CD4-positive, alpha-beta memory T cell (primary cell): Measurements from ENCODE around the gene RFTN1. TPM values are rescaled to one million over a fixed set of nuclear protein-coding genes. Genes with fewer than 3 reads are reported as not detected.
A peak's percentile ranks its signal among the peaks of the same experiment; 100 is the strongest.

Experiments
- CTCF ChIA-PET: fragments of 350-600 bp; sonication (Branson Sonifier 250); formaldehyde crosslinking; loops from one replicate; lab custom pipeline; 2021; ENCODE audit warnings: inconsistent platforms; ENCODE audit not compliant: partially characterized antibody; lab: Charles Lee
- POLR2A ChIA-PET: fragments of 350-600 bp; sonication (Branson Sonifier 250); formaldehyde crosslinking; loops from one replicate; lab custom pipeline; 2021; ENCODE audit not compliant: partially characterized antibody; lab: Charles Lee
- DNase-seq, 5 donors: peaks; one replicate each; pipeline versions ENCODE4 v3.0.0 to v3.0.0-alpha.2; 2020 to 2022; ENCODE audit warnings: mixed read lengths in 1 of 5
- H3K27ac ChIP-seq: one replicate; pipeline ENCODE4 v1.7.0; 2013; ENCODE audit warnings: low read depth, low read length
- H3K27me3 ChIP-seq: 2 replicates; pipeline ENCODE4 v1.7.0; 2013; ENCODE audit warnings: mild to moderate bottlenecking, low read length, moderate library complexity; ENCODE audit not compliant: insufficient read depth
- H3K36me3 ChIP-seq: 2 replicates; pipeline ENCODE4 v1.7.0; 2013; ENCODE audit warnings: mild to moderate bottlenecking, low read length, moderate library complexity; ENCODE audit not compliant: insufficient read depth
- H3K4me1 ChIP-seq: 2 replicates; pipeline ENCODE4 v1.7.0; 2013; ENCODE audit warnings: mild to moderate bottlenecking, low read length, moderate library complexity; ENCODE audit not compliant: insufficient read depth
- H3K4me3 ChIP-seq, 2 donors: one replicate each; pipeline ENCODE4 v1.7.0; 2013; ENCODE audit warnings: low read length in 2 of 2, mild to moderate bottlenecking in 1 of 2
- H3K9me3 ChIP-seq, 2 donors: one replicate each; pipeline ENCODE4 v1.7.0; 2013; ENCODE audit warnings: low read length in 2 of 2, control low read depth in 1 of 2; ENCODE audit not compliant: control insufficient read depth in 1 of 2
- H3K27ac Mint-ChIP-seq, 7 donors: one replicate each; pipeline ENCODE4 v1.8.0; 2020 to 2021; ENCODE audit warnings: mixed read lengths in 7 of 7, mild to moderate bottlenecking in 6 of 7, inconsistent platforms in 3 of 7, moderate library complexity in 3 of 7
- H3K27me3 Mint-ChIP-seq, 2 donors: one replicate each; pipeline ENCODE4 v1.8.0; 2020 to 2021; ENCODE audit warnings: mixed read lengths in 2 of 2
- H3K36me3 Mint-ChIP-seq, 2 donors: one replicate each; pipeline ENCODE4 v1.8.0; 2020 to 2021; ENCODE audit warnings: mixed read lengths in 2 of 2, inconsistent platforms in 1 of 2, mild to moderate bottlenecking in 1 of 2
- H3K4me1 Mint-ChIP-seq, 4 donors: one replicate each; pipeline ENCODE4 v1.8.0; 2020 to 2021; ENCODE audit warnings: mixed read lengths in 4 of 4, mild to moderate bottlenecking in 1 of 4
- H3K4me3 Mint-ChIP-seq, 8 donors: one replicate each; pipeline ENCODE4 v1.8.0; 2020 to 2021; ENCODE audit warnings: mixed read lengths in 8 of 8, mild to moderate bottlenecking in 7 of 8, moderate library complexity in 6 of 8, inconsistent platforms in 3 of 8
- H3K9me3 Mint-ChIP-seq, 8 donors: one replicate each; pipeline ENCODE4 v1.8.0; 2020 to 2021; ENCODE audit warnings: mixed read lengths in 8 of 8, mild to moderate bottlenecking in 5 of 8, inconsistent platforms in 3 of 8, moderate library complexity in 1 of 8
- intact Hi-C: fragments of 100-400 bp; cut with micrococcal nuclease; formaldehyde crosslinking; loops from one replicate; pipeline ENCODE4 v1.15.1; 2023
- polyA plus RNA-seq, 2 donors: library from polyadenylated mRNA; unstranded; fragments of 300-500 nt; fragmentation: Illumina TruSeq; gene quantifications; one replicate each; pipeline ENCODE4 v1.2.3, GENCODE V29; 2021
- total RNA-seq, 2 experiments: library from RNA; stranded (reverse); gene quantifications; one replicate each; pipeline ENCODE4 v1.2.3, GENCODE V29; 2021

Gene RFTN1
- total and polyA plus RNA-seq, 4 experiments from 2014 or later, result 38.3 to 59.7 (median 52.0) TPM

GRCh38 chr3:16503191-16503776 lies 10.2 kb downstream of the RFTN1 start:
- Histone ChIP-seq H3K27me3 (no peaks in the 10 kb centered on the region), H3K4me3 (no peak overlapping the region), H3K4me1 (peaks cover 30% of the 10 kb centered on the region), H3K36me3 (peaks cover 4% of the 10 kb centered on the region), H3K27ac (no peak overlapping the region), H3K9me3 (no peaks in the 10 kb centered on the region)
- Mint-ChIP-seq H3K27me3 (no peaks in the 10 kb centered on the region), H3K36me3 (peaks cover 32 to 45% of the 10 kb centered on the region in 2 donors), H3K4me3 (no peak overlapping the region), H3K9me3 (peaks cover 0 to 2% (median 0%) of the 10 kb centered on the region in 8 donors), H3K4me1 (peaks cover 44 to 68% (median 48%) of the 10 kb centered on the region in 4 donors), H3K27ac (peak overlapping the region in 4 of 7 donors; percentile 41 to 62 (median 58))
- DNase-seq, result no peak
- ChIA-PET POLR2A (no interaction called here), CTCF (no interaction called here)
- intact Hi-C loops, result no loop called here

GRCh38 chr3:16502347-16502908 lies 11.1 kb downstream of the RFTN1 start:
- H3K4me1 ChIP-seq, result peaks cover 29% of the 10 kb centered on the region
- peak overlapping the region in 1 of 8 donors; percentile 19 for H3K4me3 Mint-ChIP-seq

GRCh38 chr3:16501376-16501775 lies 12.1 kb downstream of the RFTN1 start:
- Mint-ChIP-seq H3K36me3 (peaks cover 32 to 45% of the 10 kb centered on the region in 2 donors), H3K27ac (no peak overlapping the region), H3K4me1 (peaks cover 46 to 68% (median 49%) of the 10 kb centered on the region in 4 donors), H3K9me3 (no peaks in the 10 kb centered on the region), H3K4me3 (no peak overlapping the region), H3K27me3 (no peaks in the 10 kb centered on the region)
- Histone ChIP-seq H3K27ac (no peak overlapping the region), H3K9me3 (no peaks in the 10 kb centered on the region), H3K27me3 (no peaks in the 10 kb centered on the region), H3K36me3 (peaks cover 4% of the 10 kb centered on the region), H3K4me3 (no peak overlapping the region), H3K4me1 (peaks cover 29% of the 10 kb centered on the region)
- POLR2A ChIA-PET, result interaction anchor here (0.7 to 2.8 kb wide), 2 partner anchors 10 to 20 kb away, joined by 4 to 7 read pairs; no protein-coding TSS in a partner anchor
- CTCF ChIA-PET, result no interaction called here
- intact Hi-C loops, result no loop called here
- no peak for DNase-seq

More at GRCh38 chr3:16502347-16502908, 11.1 kb downstream of the RFTN1 start:
- POLR2A ChIA-PET, result no interaction called here
- Histone ChIP-seq H3K27me3 (no peaks in the 10 kb centered on the region), H3K9me3 (no peaks in the 10 kb centered on the region), H3K4me3 (no peak overlapping the region), H3K27ac (no peak overlapping the region), H3K36me3 (peaks cover 4% of the 10 kb centered on the region)
- peaks cover 32 to 45% of the 10 kb centered on the region in 2 donors for H3K36me3 Mint-ChIP-seq
- CTCF ChIA-PET, result no interaction called here
- no peaks in the 10 kb centered on the region for H3K27me3 Mint-ChIP-seq
- no peak for DNase-seq
- intact Hi-C loops, result no loop called here
- H3K27ac Mint-ChIP-seq, result peak overlapping the region in 2 of 7 donors; percentile 6 to 7
- H3K4me1 Mint-ChIP-seq, result peaks cover 41 to 67% (median 47%) of the 10 kb centered on the region in 4 donors
- peaks cover 0 to under 1% (median 0%) of the 10 kb centered on the region in 8 donors for H3K9me3 Mint-ChIP-seq

GRCh38 chr3:16500911-16501310 lies 12.6 kb downstream of the RFTN1 start:
- Mint-ChIP-seq H3K9me3 (no peaks in the 10 kb centered on the region), H3K4me3 (no peak overlapping the region), H3K27ac (peak overlapping the region in 1 of 7 donors; percentile 40), H3K27me3 (no peaks in the 10 kb centered on the region), H3K4me1 (peaks cover 51 to 68% (median 51%) of the 10 kb centered on the region in 4 donors), H3K36me3 (peaks cover 32 to 44% of the 10 kb centered on the region in 2 donors)
- intact Hi-C loops, result no loop called here
- Histone ChIP-seq H3K4me1 (peaks cover 34% of the 10 kb centered on the region), H3K36me3 (peaks cover 4% of the 10 kb centered on the region), H3K27me3 (no peaks in the 10 kb centered on the region), H3K27ac (no peak overlapping the region), H3K4me3 (no peak overlapping the region), H3K9me3 (no peaks in the 10 kb centered on the region)
- ChIA-PET POLR2A (interaction anchor here (0.7 to 2.8 kb wide), 3 partner anchors 11 to 20 kb away, joined by 3 to 7 read pairs (median 4); no protein-coding TSS in a partner anchor), CTCF (no interaction called here)
- DNase-seq, result no peak

- H3K27me3 Mint-ChIP-seq, result no peaks in the 10 kb centered on the region
- CTCF ChIA-PET, result interaction anchor here (1.1 kb wide), 1 partner anchor 18 kb away, joined by 4 read pairs; no protein-coding TSS in a partner anchor
- H3K4me3 Mint-ChIP-seq, result no peak overlapping the region
Observed at GRCh38 chr3:16500093-16500492, 13.4 kb downstream of the RFTN1 start.

GRCh38 chr3:16499351-16499750 lies 14.1 kb downstream of the RFTN1 start:
- Mint-ChIP-seq H3K27me3 (no peaks in the 10 kb centered on the region), H3K4me3 (no peak overlapping the region), H3K4me1 (peaks cover 54 to 70% (median 55%) of the 10 kb centered on the region in 4 donors), H3K9me3 (no peaks in the 10 kb centered on the region), H3K27ac (no peak overlapping the region), H3K36me3 (peaks cover 21 to 29% of the 10 kb centered on the region in 2 donors)
- no peak for DNase-seq
- no peak overlapping the region for H3K27ac ChIP-seq
- no peak overlapping the region for H3K4me3 ChIP-seq
- intact Hi-C loops, result no loop called here
- H3K4me1 ChIP-seq, result peaks cover 49% of the 10 kb centered on the region
- CTCF ChIA-PET, result interaction anchor here (0.9 to 1.1 kb wide), 2 partner anchors 12 to 17 kb away, joined by 3 to 4 read pairs; no protein-coding TSS in a partner anchor
- no peaks in the 10 kb centered on the region for H3K27me3 ChIP-seq
- no peaks in the 10 kb centered on the region for H3K36me3 ChIP-seq
- POLR2A ChIA-PET, result interaction anchor here (1.6 to 2.8 kb wide), 2 partner anchors 11 to 12 kb away, joined by 3 to 7 read pairs; no protein-coding TSS in a partner anchor
- no peaks in the 10 kb centered on the region for H3K9me3 ChIP-seq

More at GRCh38 chr3:16500093-16500492, 13.4 kb downstream of the RFTN1 start:
- Histone ChIP-seq H3K27ac (no peak overlapping the region), H3K4me1 (peaks cover 42% of the 10 kb centered on the region), H3K36me3 (peaks cover 1% of the 10 kb centered on the region), H3K27me3 (no peaks in the 10 kb centered on the region), H3K4me3 (no peak overlapping the region), H3K9me3 (no peaks in the 10 kb centered on the region)
- Mint-ChIP-seq H3K27ac (peak overlapping the region in 4 of 7 donors; percentile 5 to 40 (median 8)), H3K36me3 (peaks cover 28 to 35% of the 10 kb centered on the region in 2 donors), H3K9me3 (no peaks in the 10 kb centered on the region), H3K4me1 (peaks cover 51 to 70% (median 54%) of the 10 kb centered on the region in 4 donors)
- POLR2A ChIA-PET, result interaction anchor here (1.6 to 2.8 kb wide), 2 partner anchors 12 kb away, joined by 3 to 7 read pairs; no protein-coding TSS in a partner anchor
- intact Hi-C loops, result no loop called here
- no peak for DNase-seq
